ENCODE data around the gene PTTG1IP. TPM values are rescaled to one million over a fixed set of nuclear protein-coding genes. Genes with fewer than 3 reads are reported as not detected.

PTTG1IP gene
- total RNA-seq, 1 donor from 2014 or later = 240 TPM

GRCh38 chr21:44897326-44898010 is 24.0 kb upstream of the PTTG1IP start:
- H3K4me3 ChIP-seq (ENCODE audit: insufficient read depth, low read depth, low read length) = no peak overlapping the region
- no peak overlapping the region for H3K27ac Mint-ChIP-seq (ENCODE audit: unreplicated experiment)
- H2AFZ ChIP-seq (ENCODE audit: low read depth, low read length) = no peak overlapping the region
- peaks cover 30% of the 10 kb centered on the region for H3K27me3 ChIP-seq (ENCODE audit: insufficient read depth, low read length)
- H3K27ac ChIP-seq (ENCODE audit: low read depth, low read length) = no peak overlapping the region
- no peaks in the 10 kb centered on the region for H3K4me1 ChIP-seq (ENCODE audit: insufficient read depth, low read length)
- no peak overlapping the region for H3K4me2 ChIP-seq (ENCODE audit: low read length)
- DNase-seq (ENCODE audit: low read depth) (no peak), FAIRE-seq (no peak)
- H3K4me3 Mint-ChIP-seq (ENCODE audit: unreplicated experiment) = no peak overlapping the region
- H3K27me3 Mint-ChIP-seq (ENCODE audit: low read depth, unreplicated experiment) = peaks cover 65% of the 10 kb centered on the region
- H3K4me1 Mint-ChIP-seq (ENCODE audit: low read depth, unreplicated experiment) = no peaks in the 10 kb centered on the region
- H3K36me3 Mint-ChIP-seq (ENCODE audit: low read depth, unreplicated experiment) = no peaks in the 10 kb centered on the region
- no peaks in the 10 kb centered on the region for H3K9me3 ChIP-seq (ENCODE audit: insufficient read depth, low read depth, low read length)
- H3K36me3 ChIP-seq (ENCODE audit: insufficient read depth, low read length) = no peaks in the 10 kb centered on the region
- no peaks in the 10 kb centered on the region for H3K79me2 ChIP-seq (ENCODE audit: insufficient read depth, low read length)
- peaks cover 7% of the 10 kb centered on the region for H3K9me3 Mint-ChIP-seq (ENCODE audit: unreplicated experiment)
- H3K9ac ChIP-seq (ENCODE audit: low read length) = no peak overlapping the region
- no peak for TF ChIP-seq EZH2 (IDR thresholded peaks at IDR 0.05; ENCODE audit: insufficient read depth, low read length)
- peaks cover 6% of the 10 kb centered on the region for H4K20me1 ChIP-seq (ENCODE audit: insufficient read depth, low read length)

GRCh38 chr21:44896561-44897286 is 23.2 kb upstream of the PTTG1IP start:
- Histone ChIP-seq H3K79me2 (ENCODE audit: insufficient read depth, low read length) (no peaks in the 10 kb centered on the region), H3K9ac (ENCODE audit: low read length) (no peak overlapping the region), H3K4me2 (ENCODE audit: low read length) (no peak overlapping the region), H4K20me1 (ENCODE audit: insufficient read depth, low read length) (peaks cover 6% of the 10 kb centered on the region), H2AFZ (ENCODE audit: low read depth, low read length) (no peak overlapping the region), H3K27ac (ENCODE audit: low read depth, low read length) (no peak overlapping the region), H3K36me3 (ENCODE audit: insufficient read depth, low read length) (no peaks in the 10 kb centered on the region), H3K27me3 (ENCODE audit: insufficient read depth, low read length) (peaks cover 33% of the 10 kb centered on the region), H3K4me3 (ENCODE audit: insufficient read depth, low read depth, low read length) (no peak overlapping the region), H3K4me1 (ENCODE audit: insufficient read depth, low read length) (no peaks in the 10 kb centered on the region), H3K9me3 (ENCODE audit: insufficient read depth, low read depth, low read length) (no peaks in the 10 kb centered on the region)
- no peak for FAIRE-seq
- H3K27ac Mint-ChIP-seq (ENCODE audit: unreplicated experiment) = no peak overlapping the region
- TF ChIP-seq CTCF (IDR thresholded peaks at IDR 0.05; ENCODE audit: insufficient read depth, low read depth, low read length) (no peak), EZH2 (IDR thresholded peaks at IDR 0.05; ENCODE audit: insufficient read depth, low read length) (no peak)
- H3K36me3 Mint-ChIP-seq (ENCODE audit: low read depth, unreplicated experiment) = no peaks in the 10 kb centered on the region
- H3K4me3 Mint-ChIP-seq (ENCODE audit: unreplicated experiment) = no peak overlapping the region
- no peaks in the 10 kb centered on the region for H3K4me1 Mint-ChIP-seq (ENCODE audit: low read depth, unreplicated experiment)
- peaks cover 65% of the 10 kb centered on the region for H3K27me3 Mint-ChIP-seq (ENCODE audit: low read depth, unreplicated experiment)
- DNase-seq (ENCODE audit: low read depth) = no peak
- peaks cover 4% of the 10 kb centered on the region for H3K9me3 Mint-ChIP-seq (ENCODE audit: unreplicated experiment)

GRCh38 chr21:44895859-44896258 is 22.4 kb upstream of the PTTG1IP start:
- FAIRE-seq (no peak), DNase-seq (ENCODE audit: low read depth) (no peak)
- Mint-ChIP-seq H3K27ac (ENCODE audit: unreplicated experiment) (no peak overlapping the region), H3K4me1 (ENCODE audit: low read depth, unreplicated experiment) (no peaks in the 10 kb centered on the region), H3K27me3 (ENCODE audit: low read depth, unreplicated experiment) (peaks cover 61% of the 10 kb centered on the region), H3K9me3 (ENCODE audit: unreplicated experiment) (peaks cover 4% of the 10 kb centered on the region), H3K36me3 (ENCODE audit: low read depth, unreplicated experiment) (no peaks in the 10 kb centered on the region), H3K4me3 (ENCODE audit: unreplicated experiment) (no peak overlapping the region)
- no peak overlapping the region for H3K4me2 ChIP-seq (ENCODE audit: low read length)
- no peak overlapping the region for H3K9ac ChIP-seq (ENCODE audit: low read length)
- TF ChIP-seq EZH2 (IDR thresholded peaks at IDR 0.05; ENCODE audit: insufficient read depth, low read length) = no peak
- no peak for TF ChIP-seq CTCF (IDR thresholded peaks at IDR 0.05; ENCODE audit: insufficient read depth, low read depth, low read length)
- no peaks in the 10 kb centered on the region for H3K36me3 ChIP-seq (ENCODE audit: insufficient read depth, low read length)
- H2AFZ ChIP-seq (ENCODE audit: low read depth, low read length) = no peak overlapping the region
- H3K4me1 ChIP-seq (ENCODE audit: insufficient read depth, low read length) = no peaks in the 10 kb centered on the region
- no peaks in the 10 kb centered on the region for H3K79me2 ChIP-seq (ENCODE audit: insufficient read depth, low read length)
- peaks cover 33% of the 10 kb centered on the region for H3K27me3 ChIP-seq (ENCODE audit: insufficient read depth, low read length)
- peaks cover 6% of the 10 kb centered on the region for H4K20me1 ChIP-seq (ENCODE audit: insufficient read depth, low read length)
- no peak overlapping the region for H3K4me3 ChIP-seq (ENCODE audit: insufficient read depth, low read depth, low read length)
- H3K9me3 ChIP-seq (ENCODE audit: insufficient read depth, low read depth, low read length) = no peaks in the 10 kb centered on the region
- no peak overlapping the region for H3K27ac ChIP-seq (ENCODE audit: low read depth, low read length)

All from astrocyte (in vitro differentiated cells and primary cell).